SH-SY5Y (cell line): Measurements from ENCODE around the gene SAMD4B.

Source experiments
- GATA2 ChIP-seq: IDR thresholded peaks from 2 replicates; pipeline ENCODE4 v1.6.1; 2011; ENCODE audit warnings: mild to moderate bottlenecking, low read depth, low read length
- GATA3 ChIP-seq: IDR thresholded peaks from 2 replicates; pipeline ENCODE4 v1.6.1; 2011; ENCODE audit warnings: low read depth, mild to moderate bottlenecking, low read length, moderate library complexity

DNA sequence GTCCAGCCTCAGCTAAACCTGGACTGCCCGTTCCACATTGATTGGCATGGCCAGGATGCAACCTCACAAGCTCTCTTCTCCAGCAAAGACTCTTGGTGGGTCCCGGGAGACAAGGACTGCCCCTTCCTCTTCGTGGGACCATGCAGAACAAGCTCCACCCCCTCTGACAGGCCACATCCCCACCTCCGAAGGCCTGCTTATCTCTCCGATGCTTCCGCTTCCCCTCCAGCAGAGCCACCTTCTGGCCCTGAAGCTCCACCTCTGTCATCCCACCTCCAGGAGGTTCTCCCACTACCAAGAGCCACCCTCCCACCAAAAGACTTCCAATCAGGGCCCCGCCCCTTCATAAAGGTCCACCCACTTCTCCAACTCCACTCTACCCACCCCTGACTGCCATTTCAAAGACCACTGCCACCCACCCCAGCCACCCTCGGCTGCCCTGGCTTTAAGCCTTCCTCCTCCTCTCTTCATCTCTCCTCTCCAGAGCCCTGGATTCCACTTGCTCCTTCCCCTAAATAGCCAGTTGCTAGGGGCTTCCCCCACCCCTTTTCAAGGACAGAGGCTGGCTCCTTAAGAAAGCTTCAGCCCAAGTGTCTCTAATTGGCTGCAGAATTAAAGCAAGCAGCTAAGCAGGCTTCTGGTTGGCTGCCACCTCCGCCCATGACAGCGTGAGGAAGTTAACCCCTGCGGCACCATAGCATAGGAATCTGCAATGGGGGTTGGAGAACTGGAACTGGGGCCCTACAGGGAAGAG, 31.5 kb upstream of the SAMD4B start:
- no peak for TF ChIP-seq GATA3
- TF ChIP-seq GATA2 = no peak
